HepG2 (cell line): ENCODE data around the gene VWA7. TPM values are rescaled to one million over a fixed set of nuclear protein-coding genes. Genes with fewer than 3 reads are reported as not detected.
A peak's percentile ranks its signal among the peaks of the same experiment; 100 is the strongest.

ENCODE experiments used
- ATAD3A ChIP-seq: sonication (generic); formaldehyde crosslinking; IDR thresholded peaks from 2 replicates; pipeline ENCODE4 v1.4.0; 2020; ENCODE audit warnings: missing genetic modification reagents
- CEBPG ChIP-seq: IDR thresholded peaks from 2 replicates; pipeline ENCODE4 v1.6.1; 2016
- DMAP1 ChIP-seq: IDR thresholded peaks from 2 replicates; pipeline ENCODE4 v1.6.1; 2016
- FIP1L1 ChIP-seq: fragments of 200-400 bp; formaldehyde crosslinking; IDR thresholded peaks from 2 replicates; pipeline ENCODE4 v1.6.1; 2018; ENCODE audit warnings: low read depth, mild to moderate bottlenecking, low read length, moderate library complexity, borderline replicate concordance; ENCODE audit not compliant: insufficient read depth
- FOXO1 ChIP-seq: sonication (generic); formaldehyde crosslinking; IDR thresholded peaks from 2 replicates; pipeline ENCODE4 v1.4.0; 2020; ENCODE audit warnings: missing genetic modification reagents
- KDM5A ChIP-seq: fragments of 200-600 bp; sonication (generic); IDR thresholded peaks from 2 replicates; pipeline ENCODE4 v1.7.0; 2018; ENCODE audit warnings: antibody characterized with exemption, mild to moderate bottlenecking, low read length, borderline replicate concordance
- KDM6A ChIP-seq: IDR thresholded peaks from 2 replicates; pipeline ENCODE4 v1.6.1; 2016; ENCODE audit warnings: low read depth
- MBD4 ChIP-seq: IDR thresholded peaks from 2 replicates; pipeline ENCODE4 v1.6.1; 2012; ENCODE audit warnings: low read length, inconsistent platforms, borderline replicate concordance
- SMARCC2 ChIP-seq: fragments of 450-650 bp; IDR thresholded peaks from 2 replicates; pipeline ENCODE4 v1.6.1; 2017; ENCODE audit warnings: antibody characterized with exemption, mild to moderate bottlenecking
- ZBTB40 ChIP-seq, 2 experiments: fragments of 450-650 bp in 1 of 2; sonication (generic) in 1 of 2; formaldehyde crosslinking in 1 of 2; IDR thresholded peaks; 2 replicates each; pipeline versions ENCODE4 v1.6.1 to v1.8.0; 2016 to 2022; ENCODE audit warnings: antibody characterized with exemption in 1 of 2, mild to moderate bottlenecking in 1 of 2, missing genetic modification reagents in 1 of 2
- ZNF143 ChIP-seq: sonication (generic); formaldehyde crosslinking; IDR thresholded peaks from 2 replicates; pipeline ENCODE4 v1.4.0; 2020; ENCODE audit warnings: missing genetic modification reagents
- ZNF382 ChIP-seq: sonication (generic); formaldehyde crosslinking; IDR thresholded peaks from 2 replicates; pipeline ENCODE4 v1.5.0; 2020; ENCODE audit warnings: missing genetic modification reagents, mild to moderate bottlenecking, borderline replicate concordance
- ZNF460 ChIP-seq: sonication (generic); formaldehyde crosslinking; IDR thresholded peaks from 2 replicates; pipeline ENCODE4 v1.5.1; 2020; ENCODE audit warnings: missing genetic modification reagents, mild to moderate bottlenecking, borderline replicate concordance
- ZNF574 ChIP-seq: sonication (generic); formaldehyde crosslinking; IDR thresholded peaks from 2 replicates; pipeline ENCODE4 v1.4.0; 2020; ENCODE audit warnings: missing genetic modification reagents
- ZNF597 ChIP-seq: sonication (generic); formaldehyde crosslinking; IDR thresholded peaks from 2 replicates; pipeline ENCODE4 v1.5.0; 2020; ENCODE audit warnings: missing genetic modification reagents
- polyA plus RNA-seq, 8 experiments: library from polyadenylated mRNA; depleted of rRNA in 3 of 8; stranded (reverse) in 7 of 8; unstranded in 1 of 8; fragments of >200 nt; fragmentation: Illumina TruSeq in 4 of 8; extraction: Trizol in 4 of 8; gene quantifications; 2 replicates each; pipeline versions ENCODE4 v1.2.1 to v1.2.3, GENCODE V29; 2011 to 2016; ENCODE audit warnings: low read depth in 4 of 8, missing spikeins in 1 of 8, mixed read lengths in 1 of 8; ENCODE audit not compliant: insufficient read depth in 1 of 8
- total RNA-seq, 5 experiments: library from RNA; depleted of rRNA; stranded (reverse); fragments of >200 nt; fragmentation: Illumina TruSeq; extraction: Trizol; gene quantifications; 2 replicates each; pipeline ENCODE4 v1.2.3, GENCODE V29; 2016; ENCODE audit warnings: low read depth in 1 of 5

The VWA7 gene
- total and polyA plus RNA-seq, 2 of the 13 experiments (the other 11 are each of a cell fraction or from before 2014, with no cell fraction given): 0.86 to 3.3 TPM

- TF ChIP-seq ATAD3A (CRISPR knock-in tag): no peak
- TF ChIP-seq ZNF460: no peak
- TF ChIP-seq FOXO1 (CRISPR knock-in tag): peak; percentile 89
- TF ChIP-seq DMAP1 (CRISPR knock-in tag): peak; percentile 19; the same call in 1 of the 2 replicates
- peak; percentile 62; the same call in 1 of the 2 replicates for TF ChIP-seq ZNF574 (CRISPR knock-in tag)
- TF ChIP-seq CEBPG (CRISPR knock-in tag): peak; percentile 98
- TF ChIP-seq FIP1L1: no peak
- no peak for TF ChIP-seq ZNF143 (CRISPR knock-in tag)
- TF ChIP-seq ZBTB40 (IDR thresholded peaks at IDR 0.05): no peak
- TF ChIP-seq ZBTB40 (CRISPR knock-in tag; IDR thresholded peaks at IDR 0.05): peak; percentile 61; the same call in 1 of the 2 replicates
- no peak for TF ChIP-seq ZNF382 (CRISPR knock-in tag)
- no peak for TF ChIP-seq MBD4
- TF ChIP-seq KDM6A (CRISPR knock-in tag): peak; percentile 63; the same call in 1 of the 2 replicates
- TF ChIP-seq ZNF597 (CRISPR knock-in tag): no peak
- TF ChIP-seq KDM5A: no peak
- no peak for TF ChIP-seq SMARCC2
Observed at GRCh38 chr6:31737991-31738979, 38.8 kb downstream of the VWA7 start (continued).
